Measurements from ENCODE around the gene SGPP1.
"Not testable (repeated sequence)": the region's sequence is repeated elsewhere in the genome, so short reads cannot be mapped to it uniquely, and the experiment has no call there.

The SGPP1 gene

GRCh38 chr14:63727736-63728728 lies at the start of gene SGPP1:
Gene SGPP1 (minus strand): TSS chr14:63728065. CDS start chr14:63727944, 121 bp downstream.
- DNase-seq (ENCODE audit: low spot score): peak; percentile 96

GRCh38 chr14:63777024-63777423 lies 49.2 kb upstream of the SGPP1 start:
- DNase-seq (ENCODE audit: low spot score): peak; percentile 33

GRCh38 chr14:63773504-63773903 lies 45.6 kb upstream of the SGPP1 start:
- no peak for DNase-seq (ENCODE audit: low spot score)

GRCh38 chr14:63770187-63770807 lies 42.4 kb upstream of the SGPP1 start:
- DNase-seq (ENCODE audit: low spot score): peak; percentile 52

- DNase-seq (ENCODE audit: low spot score): no peak
Observed at GRCh38 chr14:63766611-63767010, 38.7 kb upstream of the SGPP1 start.

- no peak for DNase-seq (ENCODE audit: low spot score)
Observed at GRCh38 chr14:63764620-63765139, 36.8 kb upstream of the SGPP1 start.

- no peak for DNase-seq (ENCODE audit: low spot score)
Observed at GRCh38 chr14:63764103-63764502, 36.2 kb upstream of the SGPP1 start.

GRCh38 chr14:63761351-63762117 lies 33.7 kb upstream of the SGPP1 start:
- no peak for DNase-seq (ENCODE audit: low spot score)

- no peak for DNase-seq (ENCODE audit: low spot score)
Observed at GRCh38 chr14:63760014-63760413, 32.1 kb upstream of the SGPP1 start.

- peak; percentile 45 for DNase-seq (ENCODE audit: low spot score)
Observed at GRCh38 chr14:63759456-63759855, 31.6 kb upstream of the SGPP1 start.

- DNase-seq (ENCODE audit: low spot score): no peak
Observed at GRCh38 chr14:63757211-63757610, 29.3 kb upstream of the SGPP1 start.

GRCh38 chr14:63752449-63753169 lies 24.7 kb upstream of the SGPP1 start:
- DNase-seq (ENCODE audit: low spot score): no peak

GRCh38 chr14:63751076-63751475 lies 23.2 kb upstream of the SGPP1 start:
- not testable (repeated sequence) for DNase-seq (ENCODE audit: low spot score)

GRCh38 chr14:63747846-63748245 lies 20.0 kb upstream of the SGPP1 start:
- no peak for DNase-seq (ENCODE audit: low spot score)

GRCh38 chr14:63745858-63746425 lies 18.1 kb upstream of the SGPP1 start:
- DNase-seq (ENCODE audit: low spot score): no peak

- no peak for DNase-seq (ENCODE audit: low spot score)
Observed at GRCh38 chr14:63745272-63745671, 17.4 kb upstream of the SGPP1 start.

- DNase-seq (ENCODE audit: low spot score): no peak
Observed at GRCh38 chr14:63737582-63738006, 9.7 kb upstream of the SGPP1 start.

- no peak for DNase-seq (ENCODE audit: low spot score)
Observed at GRCh38 chr14:63735720-63736119, 7.9 kb upstream of the SGPP1 start.

GRCh38 chr14:63730659-63731058 lies 2.8 kb upstream of the SGPP1 start:
- no peak for DNase-seq (ENCODE audit: low spot score)

- DNase-seq (ENCODE audit: low spot score): peak; percentile 83
Observed at GRCh38 chr14:63727231-63727735, 582 bp downstream of the SGPP1 start.

- DNase-seq (ENCODE audit: low spot score): no peak
Observed at GRCh38 chr14:63726499-63726898, 1.4 kb downstream of the SGPP1 start.
